ENCODE measurements around the gene S1PR4. TPM values are rescaled to one million over a fixed set of nuclear protein-coding genes. Genes with fewer than 3 reads are reported as not detected.
A peak's percentile ranks its signal among the peaks of the same experiment; 100 is the strongest.

Gene S1PR4
- total and polyA plus RNA-seq, 2 of the 8 experiments (the other 6 are each of a cell fraction or from before 2014, with no cell fraction given) = not detected

- TF ChIP-seq POLR2AphosphoS5 (IDR thresholded peaks at IDR 0.05; ENCODE audit: low read depth, low read length) = no peak
- no peak for TF ChIP-seq CHD2 (IDR thresholded peaks at IDR 0.05; ENCODE audit: low read length)
- no peak for TF ChIP-seq ATF3 (IDR thresholded peaks at IDR 0.05; ENCODE audit: insufficient read depth, low read depth, low read length)
- no peak for TF ChIP-seq NRF1 (IDR thresholded peaks at IDR 0.05; ENCODE audit: low read depth, low read length)
- no peak for TF ChIP-seq ATF2 (IDR thresholded peaks at IDR 0.05; ENCODE audit: low read length)
- peak; percentile 61; the same call in 1 of the 2 replicates for TF ChIP-seq GABPA (IDR thresholded peaks at IDR 0.05; ENCODE audit: borderline replicate concordance, insufficient read depth, low read length)
- 0 out of 2 replicates have a peak, but pooled peaks have one; percentile 21 for TF ChIP-seq TAF1 (IDR thresholded peaks at IDR 0.05; ENCODE audit: low read depth, low read length)
- no peak for TF ChIP-seq TBP (IDR thresholded peaks at IDR 0.05; ENCODE audit: low read depth, low read length)
- TF ChIP-seq NANOG (IDR thresholded peaks at IDR 0.05; ENCODE audit: insufficient read depth, low read depth, low read length, poor library complexity, severe bottlenecking) = no peak
- TF ChIP-seq SP4 (IDR thresholded peaks at IDR 0.05; ENCODE audit: low read length) = 0 out of 2 replicates have a peak, but pooled peaks have one; percentile 36
- CTCF ChIA-PET (ENCODE audit: partially characterized antibody) = interaction anchor here (0.8 to 2.6 kb wide), 2 partner anchors 9 to 12 kb away, joined by 3 to 23 read pairs; no protein-coding TSS in a partner anchor
These were observed 27.7 kb upstream of the S1PR4 start for GRCh38 chr19:3150739-3151329.

More at GRCh38 chr19:3150739-3151329, 27.7 kb upstream of the S1PR4 start:
- H3K4me2 ChIP-seq (ENCODE audit: insufficient read depth in 1 of 2, low read depth in 2 of 2, low read length in 2 of 2) = no peak overlapping the region
- H3K4me3 ChIP-seq (ENCODE audit: extremely low read depth in 1 of 4, insufficient read depth in 2 of 4, low read depth in 3 of 4, low read length in 4 of 4) = no peak overlapping the region
- peaks cover 0 to 11% of the 10 kb centered on the region in 2 experiments for H4K20me1 ChIP-seq (replicated peaks in 1 of 2; ENCODE audit: control insufficient read depth in 1 of 2, insufficient read depth in 2 of 2, low read length in 2 of 2)
- H2BK12ac ChIP-seq (ENCODE audit: low read depth, low read length) = peak overlapping the region; percentile 39; the same call in 1 of the 2 replicates
- H3K36me3 ChIP-seq (ENCODE audit: control insufficient read depth in 2 of 4, insufficient read depth in 4 of 4, low read length in 3 of 4) = no peaks in the 10 kb centered on the region
- H3K79me1 ChIP-seq (ENCODE audit: low read depth, low read length) = no peaks in the 10 kb centered on the region
- H4K5ac ChIP-seq (ENCODE audit: insufficient read length, low read depth, low read length) = no peak overlapping the region
- H3K56ac ChIP-seq (replicated peaks; ENCODE audit: insufficient read length, low read depth, low read length) = no peak overlapping the region
- no peak overlapping the region for H2AK5ac ChIP-seq (ENCODE audit: low read depth, low read length)
- H3K27ac ChIP-seq (ENCODE audit: low read depth, low read length) = no peak overlapping the region
- H2BK120ac ChIP-seq (replicated peaks; ENCODE audit: low read depth, low read length) = no peak overlapping the region
- no peak overlapping the region for H3K23ac ChIP-seq (ENCODE audit: insufficient read length)
- POLR2A ChIA-PET (ENCODE audit: partially characterized antibody) = interaction anchor here (0.9 to 1.1 kb wide), 2 partner anchors 9 to 195 kb away, joined by 3 read pairs; no protein-coding TSS in a partner anchor
- H3K18ac ChIP-seq (ENCODE audit: extremely low read depth, low read length) = peak overlapping the region; percentile 48; the same call in 1 of the 2 replicates
- DNase-seq (ENCODE audit: low read depth in 1 of 2, low spot score in 2 of 2) = no peak
- peak overlapping the region; percentile 43; the same call in 1 of the 2 replicates for H4K8ac ChIP-seq (ENCODE audit: extremely low read depth, insufficient read depth, low read length)
- no peak overlapping the region for H2BK20ac ChIP-seq (ENCODE audit: low read length)
- peaks cover 15% of the 10 kb centered on the region; the same call in 1 of the 2 replicates for H3K23me2 ChIP-seq (ENCODE audit: low read depth, low read length)
- H2BK5ac ChIP-seq (ENCODE audit: low read depth, low read length) = no peak overlapping the region
- H3K4ac ChIP-seq (replicated peaks; ENCODE audit: insufficient read length, low read depth, low read length) = no peak overlapping the region
- no peak for FAIRE-seq
- no peaks in the 10 kb centered on the region; a peak in 1 of 7 replicates for H3K27me3 ChIP-seq (replicated peaks in 1 of 4; ENCODE audit: control insufficient read depth in 3 of 4, extremely low read depth in 1 of 4, insufficient read depth in 3 of 4, low read length in 3 of 4)
- no peak overlapping the region for H2BK15ac ChIP-seq (ENCODE audit: low read length)
- H3K4me1 ChIP-seq (replicated peaks in 1 of 4; ENCODE audit: control insufficient read depth in 3 of 4, insufficient read depth in 4 of 4, low read length in 3 of 4) = peaks cover 0 to 5% (median 2%) of the 10 kb centered on the region in 4 experiments; a peak in 1 of 7 replicates
- H3K79me2 ChIP-seq (ENCODE audit: control insufficient read depth in 1 of 2, insufficient read depth in 2 of 2, low read length in 2 of 2) = no peaks in the 10 kb centered on the region
- no peaks in the 10 kb centered on the region for H3K9me3 ChIP-seq (ENCODE audit: insufficient read depth in 2 of 2, low read depth in 1 of 2, low read length in 1 of 2)
- H3K14ac ChIP-seq (ENCODE audit: insufficient read length) = no peak overlapping the region
- 87% methylated on average over 5 of the region's 5 CpGs; no CpG with 5 or more reads in 1 of the 2 experiments for WGBS, 2 experiments (ENCODE audit: extremely low coverage in 1 of 2, insufficient coverage in 1 of 2, insufficient read length in 1 of 2, insufficient replicate concordance in 2 of 2, low coverage in 1 of 2, low lambda C conversion rate in 2 of 2, missing lambda C conversion rate in 1 of 2)
- no peak overlapping the region for H3K9ac ChIP-seq (replicated peaks in 1 of 4; ENCODE audit: extremely low read depth in 1 of 4, low read depth in 3 of 4, low read length in 3 of 4)
- H4K91ac ChIP-seq (replicated peaks; ENCODE audit: insufficient read length, low read length) = no peak overlapping the region
- H2AFZ ChIP-seq (ENCODE audit: low read length) = no peak overlapping the region; the same call in 1 of the 2 replicates
